GM12891 (cell line): ENCODE data around the gene CYBRD1.

Experiments
- POLR2A ChIP-seq: IDR thresholded peaks from 2 replicates; pipeline ENCODE4 v1.6.1; 2011; ENCODE audit warnings: low read depth, low read length, control low read depth
- POLR2AphosphoS5 ChIP-seq: IDR thresholded peaks from 2 replicates; pipeline ENCODE4 v1.6.1; 2011; ENCODE audit warnings: low read depth, low read length, control low read depth
- POU2F2 ChIP-seq: IDR thresholded peaks from 2 replicates; pipeline ENCODE4 v1.6.1; 2011; ENCODE audit warnings: low read depth, mild to moderate bottlenecking, control low read depth, low read length, moderate library complexity
- SPI1 ChIP-seq: IDR thresholded peaks from 2 replicates; pipeline ENCODE4 v1.6.1; 2011; ENCODE audit warnings: low read depth, low read length, control low read depth
- TAF1 ChIP-seq: IDR thresholded peaks from 2 replicates; pipeline ENCODE4 v1.6.1; 2011; ENCODE audit warnings: low read depth, low read length, control low read depth

- TF ChIP-seq POLR2A (no peak), POLR2AphosphoS5 (no peak), TAF1 (no peak), POU2F2 (no peak), SPI1 (peak; percentile 90)
Measured at GRCh38 chr2:171513719-171514160, 8.5 kb upstream of the CYBRD1 start.
